CD4-positive, alpha-beta T cell (primary cell): ENCODE measurements around the gene PLPPR1. TPM values are rescaled to one million over a fixed set of nuclear protein-coding genes. Genes with fewer than 3 reads are reported as not detected.

Experiments used
- ATAC-seq: fragments of 200-7000 bp; cut with Tn5 transposase; one replicate; pipeline ENCODE4 v1.10.0; 2022; ENCODE audit warnings: mild to moderate bottlenecking; ENCODE audit not compliant: poor library complexity
- CTCF ChIA-PET: fragments of 350-600 bp; sonication (Branson Sonifier 250); formaldehyde crosslinking; loops from one replicate; lab custom pipeline; 2021; ENCODE audit warnings: antibody characterized with exemption, inconsistent platforms; lab: Charles Lee
- POLR2A ChIA-PET: fragments of 350-600 bp; sonication (Branson Sonifier 250); formaldehyde crosslinking; loops from one replicate; lab custom pipeline; 2021; ENCODE audit warnings: antibody characterized with exemption, inconsistent platforms; lab: Charles Lee
- DNase-seq, 14 experiments: peaks; one replicate each; pipeline ENCODE4 v3.0.0-alpha.2; 2013 to 2020; ENCODE audit warnings: mixed read lengths in 2 of 14
- H3K27ac ChIP-seq, 2 donors: one replicate each; pipeline versions ENCODE4 v1.5.1 to v1.7.0; 2013; ENCODE audit warnings: low read length in 2 of 2, low read depth in 1 of 2, mild to moderate bottlenecking in 1 of 2
- H3K27me3 ChIP-seq, 2 experiments: 1 replicate in 1 of 2; 2 replicates in 1 of 2; pipeline versions ENCODE4 v1.6.1 to v1.7.0; 2013; ENCODE audit warnings: low read length in 2 of 2, control low read depth in 1 of 2, mild to moderate bottlenecking in 1 of 2, moderate library complexity in 1 of 2; ENCODE audit not compliant: insufficient read depth in 2 of 2, control insufficient read depth in 1 of 2
- H3K36me3 ChIP-seq: one replicate; pipeline ENCODE4 v1.6.1; 2013; ENCODE audit warnings: low read length, control low read depth; ENCODE audit not compliant: insufficient read depth
- H3K4me1 ChIP-seq: one replicate; pipeline ENCODE4 v1.6.1; 2013; ENCODE audit warnings: low read length, control low read depth; ENCODE audit not compliant: insufficient read depth
- H3K4me3 ChIP-seq: one replicate; pipeline ENCODE4 v1.5.1; 2013; ENCODE audit warnings: mild to moderate bottlenecking, low read length, moderate library complexity
- H3K9me3 ChIP-seq, 2 experiments: 1 replicate in 1 of 2; 2 replicates in 1 of 2; pipeline versions ENCODE4 v1.6.1 to v1.7.0; 2013; ENCODE audit warnings: low read length in 2 of 2, mild to moderate bottlenecking in 2 of 2, control low read depth in 1 of 2, moderate library complexity in 1 of 2; ENCODE audit not compliant: control insufficient read depth in 1 of 2, insufficient read depth in 1 of 2
- H3K27ac Mint-ChIP-seq: one replicate; pipeline ENCODE4 v1.8.0; 2020; ENCODE audit warnings: mixed read lengths
- H3K27me3 Mint-ChIP-seq: one replicate; pipeline ENCODE4 v1.8.0; 2021; ENCODE audit warnings: mixed read lengths
- H3K36me3 Mint-ChIP-seq: one replicate; pipeline ENCODE4 v1.8.0; 2021; ENCODE audit warnings: low read depth, mixed read lengths
- H3K4me1 Mint-ChIP-seq: one replicate; pipeline ENCODE4 v1.8.0; 2021; ENCODE audit warnings: low read depth, mixed read lengths
- H3K4me3 Mint-ChIP-seq: one replicate; pipeline ENCODE4 v1.8.0; 2020; ENCODE audit warnings: mild to moderate bottlenecking, mixed read lengths
- H3K9me3 Mint-ChIP-seq: one replicate; pipeline ENCODE4 v1.8.0; 2020; ENCODE audit warnings: mixed read lengths
- intact Hi-C, 2 experiments: fragments of 100-400 bp; cut with DNase I in 1 of 2; cut with micrococcal nuclease in 1 of 2; formaldehyde crosslinking; loops; one replicate each; pipeline versions ENCODE4 v1.15.1 to v1.9.0; 2023 to 2025; cut with DNase I, micrococcal nuclease
- total RNA-seq, 174 experiments: library from RNA in 2 of 174; stranded (reverse) in 2 of 174; gene quantifications; one replicate each; pipeline ENCODE4 v1.2.3 and lab custom pipeline; 2021 to 2026
- TF ChIP-seq, protein P1 (sequence below): fragments of 200-600 bp; IDR thresholded peaks from one replicate; pipeline ENCODE4 v1.8.0; 2022; ENCODE audit warnings: antibody characterized with exemption, mild to moderate bottlenecking

The PLPPR1 gene
- total RNA-seq, 2 experiments from 2014 or later: not detected

DNA sequence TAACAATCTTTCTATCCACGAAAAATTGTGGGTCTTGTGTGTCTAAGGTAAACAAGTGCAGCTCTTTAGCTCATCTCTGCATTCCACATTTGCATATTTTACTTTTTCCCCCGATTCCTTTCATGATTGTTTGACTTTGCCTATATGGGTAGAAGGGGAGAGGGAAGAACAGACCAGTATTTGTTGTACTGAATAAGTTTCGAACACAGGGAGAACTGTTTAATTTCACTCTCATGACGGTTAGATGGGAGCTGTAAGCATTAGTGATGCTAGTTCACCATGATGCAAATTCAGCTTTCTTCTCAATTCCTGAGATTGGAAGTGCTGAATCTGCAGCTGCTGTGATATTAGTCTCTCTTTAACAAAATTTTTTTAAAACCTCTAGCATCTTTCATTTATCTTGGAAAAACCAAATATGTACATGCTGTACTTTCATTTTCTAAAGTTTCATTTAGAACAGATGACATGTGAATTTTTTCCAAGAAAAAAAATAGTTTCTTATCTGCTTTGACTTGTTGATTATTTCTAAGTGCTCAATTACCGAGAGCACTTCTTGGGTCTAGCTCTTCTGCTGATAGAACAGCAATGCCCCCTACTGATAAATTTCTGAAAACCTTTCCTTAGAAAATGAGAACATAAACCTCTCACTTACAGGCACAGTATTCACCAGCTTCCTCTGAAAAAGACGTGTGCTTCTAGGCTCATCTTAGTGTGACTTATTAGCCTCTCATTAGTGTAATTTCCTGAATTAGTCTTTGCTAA, 206.8 kb downstream of the PLPPR1 start:
- Mint-ChIP-seq H3K27me3 (peaks cover 16% of the 10 kb centered on the region), H3K4me3 (no peak overlapping the region), H3K27ac (no peak overlapping the region), H3K4me1 (no peaks in the 10 kb centered on the region), H3K9me3 (peaks cover 3% of the 10 kb centered on the region), H3K36me3 (no peaks in the 10 kb centered on the region)
- no peaks in the 10 kb centered on the region for H3K9me3 ChIP-seq
- ChIA-PET POLR2A (no interaction called here), CTCF (no interaction called here)
- H3K27me3 ChIP-seq: peaks cover 0 to 2% of the 10 kb centered on the region in 2 experiments
- H3K27ac ChIP-seq: no peak overlapping the region
- no peaks in the 10 kb centered on the region for H3K36me3 ChIP-seq
- no peak for DNase-seq
- TF ChIP-seq, protein P1, sequence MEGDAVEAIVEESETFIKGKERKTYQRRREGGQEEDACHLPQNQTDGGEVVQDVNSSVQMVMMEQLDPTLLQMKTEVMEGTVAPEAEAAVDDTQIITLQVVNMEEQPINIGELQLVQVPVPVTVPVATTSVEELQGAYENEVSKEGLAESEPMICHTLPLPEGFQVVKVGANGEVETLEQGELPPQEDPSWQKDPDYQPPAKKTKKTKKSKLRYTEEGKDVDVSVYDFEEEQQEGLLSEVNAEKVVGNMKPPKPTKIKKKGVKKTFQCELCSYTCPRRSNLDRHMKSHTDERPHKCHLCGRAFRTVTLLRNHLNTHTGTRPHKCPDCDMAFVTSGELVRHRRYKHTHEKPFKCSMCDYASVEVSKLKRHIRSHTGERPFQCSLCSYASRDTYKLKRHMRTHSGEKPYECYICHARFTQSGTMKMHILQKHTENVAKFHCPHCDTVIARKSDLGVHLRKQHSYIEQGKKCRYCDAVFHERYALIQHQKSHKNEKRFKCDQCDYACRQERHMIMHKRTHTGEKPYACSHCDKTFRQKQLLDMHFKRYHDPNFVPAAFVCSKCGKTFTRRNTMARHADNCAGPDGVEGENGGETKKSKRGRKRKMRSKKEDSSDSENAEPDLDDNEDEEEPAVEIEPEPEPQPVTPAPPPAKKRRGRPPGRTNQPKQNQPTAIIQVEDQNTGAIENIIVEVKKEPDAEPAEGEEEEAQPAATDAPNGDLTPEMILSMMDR: no peak
- no peak overlapping the region for H3K4me3 ChIP-seq
- ATAC-seq: no peak
- intact Hi-C loops: no loop called here
- no peaks in the 10 kb centered on the region for H3K4me1 ChIP-seq

DNA sequence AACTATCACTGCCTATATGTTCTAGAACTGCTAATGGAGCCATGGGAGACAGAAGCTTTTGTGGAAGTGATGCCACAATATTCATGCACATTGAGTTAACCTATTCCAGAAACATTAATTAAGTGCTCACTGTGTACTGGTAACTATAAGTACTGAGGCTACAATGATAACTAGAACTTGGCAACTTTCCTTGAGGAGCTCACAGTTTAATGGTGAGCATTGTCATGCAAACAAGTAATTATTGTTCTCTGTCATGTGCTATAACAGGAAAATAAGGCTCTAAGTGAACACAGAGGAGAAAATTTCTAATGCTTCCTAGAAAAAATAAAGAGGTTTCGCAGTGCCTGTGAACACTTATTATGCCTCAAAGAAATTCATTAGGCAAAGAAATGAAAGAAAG, 214.1 kb downstream of the PLPPR1 start:
- Mint-ChIP-seq H3K27me3 (no peaks in the 10 kb centered on the region), H3K27ac (no peak overlapping the region), H3K4me3 (no peak overlapping the region), H3K9me3 (peaks cover 4% of the 10 kb centered on the region), H3K4me1 (no peaks in the 10 kb centered on the region), H3K36me3 (no peaks in the 10 kb centered on the region)
- Histone ChIP-seq H3K27ac (no peak overlapping the region), H3K4me1 (no peaks in the 10 kb centered on the region), H3K4me3 (no peak overlapping the region), H3K9me3 (no peaks in the 10 kb centered on the region), H3K36me3 (no peaks in the 10 kb centered on the region), H3K27me3 (no peaks in the 10 kb centered on the region)
- intact Hi-C loops: no loop called here
- ChIA-PET POLR2A (no interaction called here), CTCF (interaction anchor here (1.7 kb wide), 1 partner anchor 28 kb away, joined by 3 read pairs; no protein-coding TSS in a partner anchor)
- DNase-seq (no peak), ATAC-seq (no peak)
- TF ChIP-seq, protein P1: no peak

DNA sequence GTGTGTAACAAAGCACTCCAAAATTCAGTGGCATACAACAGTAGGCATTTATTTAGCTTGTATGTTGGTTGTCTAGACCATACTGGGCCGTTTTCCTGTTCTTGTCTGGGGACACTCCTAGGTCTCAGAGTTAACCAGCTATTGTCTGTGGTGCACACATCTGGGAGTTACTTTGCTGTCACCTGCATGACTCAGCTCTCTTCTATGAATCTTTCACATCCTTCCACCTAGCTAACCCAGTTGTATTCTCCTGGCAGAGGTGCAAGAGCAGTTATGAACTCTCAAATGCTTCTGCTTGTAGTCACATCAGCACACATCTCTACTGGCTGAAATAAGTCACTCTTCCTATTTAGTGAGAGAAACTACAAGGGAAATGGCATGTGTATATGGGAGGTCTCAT, 218.2 kb downstream of the PLPPR1 start:
- H3K27ac ChIP-seq: no peak overlapping the region
- Mint-ChIP-seq H3K27me3 (no peaks in the 10 kb centered on the region), H3K9me3 (no peaks in the 10 kb centered on the region), H3K4me3 (no peak overlapping the region), H3K27ac (no peak overlapping the region), H3K36me3 (no peaks in the 10 kb centered on the region), H3K4me1 (no peaks in the 10 kb centered on the region)
- no peak for DNase-seq
- H3K4me1 ChIP-seq: no peaks in the 10 kb centered on the region
- TF ChIP-seq, protein P1: no peak
- H3K9me3 ChIP-seq: no peaks in the 10 kb centered on the region
- ATAC-seq: no peak
- H3K36me3 ChIP-seq: no peaks in the 10 kb centered on the region
- no peaks in the 10 kb centered on the region for H3K27me3 ChIP-seq
- ChIA-PET CTCF (no interaction called here), POLR2A (no interaction called here)
- intact Hi-C loops: no loop called here
- H3K4me3 ChIP-seq: no peak overlapping the region
